GM21423 (cell line): ENCODE results near the gene SRBD1.

Source experiments
- ATAC-seq: cut with Tn5 transposase; IDR thresholded peaks from one replicate; pipeline ENCODE4 v1.9.1; 2021; ENCODE audit warnings: mild to moderate bottlenecking, moderate library complexity; ENCODE audit not compliant: unreplicated experiment

Gene SRBD1

GRCh38 chr2:45554073-45554741 is 56.9 kb downstream of the SRBD1 start:
- no peak for ATAC-seq

GRCh38 chr2:45551862-45552261 is 59.2 kb downstream of the SRBD1 start:
- ATAC-seq, result no peak

- no peak for ATAC-seq
Measured at GRCh38 chr2:45545943-45546342, 65.1 kb downstream of the SRBD1 start.

GRCh38 chr2:45543257-45543656 is 67.8 kb downstream of the SRBD1 start:
- ATAC-seq, result no peak

GRCh38 chr2:45542013-45542412 is 69.1 kb downstream of the SRBD1 start:
- ATAC-seq, result no peak

- no peak for ATAC-seq
Measured at GRCh38 chr2:45541450-45541849, 69.6 kb downstream of the SRBD1 start.

GRCh38 chr2:45540942-45541341 is 70.1 kb downstream of the SRBD1 start:
- ATAC-seq, result no peak

GRCh38 chr2:45533771-45534170 is 77.3 kb downstream of the SRBD1 start:
- ATAC-seq, result no peak

GRCh38 chr2:45532181-45532580 is 78.9 kb downstream of the SRBD1 start:
- ATAC-seq, result no peak

GRCh38 chr2:45524016-45524415 is 87.1 kb downstream of the SRBD1 start:
- ATAC-seq, result no peak

- ATAC-seq, result no peak
Measured at GRCh38 chr2:45518546-45518945, 92.5 kb downstream of the SRBD1 start.

GRCh38 chr2:45510701-45511420 is 100.2 kb downstream of the SRBD1 start:
- no peak for ATAC-seq

- ATAC-seq, result no peak
Measured at GRCh38 chr2:45506756-45507155, 104.3 kb downstream of the SRBD1 start.

GRCh38 chr2:45505138-45505537 is 105.9 kb downstream of the SRBD1 start:
- no peak for ATAC-seq

- ATAC-seq, result no peak
Measured at GRCh38 chr2:45498661-45499550, 112.2 kb downstream of the SRBD1 start.

GRCh38 chr2:45497355-45497754 is 113.7 kb downstream of the SRBD1 start:
- no peak for ATAC-seq

GRCh38 chr2:45496869-45497268 is 114.2 kb downstream of the SRBD1 start:
- ATAC-seq, result no peak

- no peak for ATAC-seq
Measured at GRCh38 chr2:45494978-45495293, 116.1 kb downstream of the SRBD1 start.

GRCh38 chr2:45494275-45494977 is 116.6 kb downstream of the SRBD1 start:
- ATAC-seq, result no peak

GRCh38 chr2:45484965-45485364 is 126.1 kb downstream of the SRBD1 start:
- ATAC-seq, result no peak

GRCh38 chr2:45483997-45484396 is 127.1 kb downstream of the SRBD1 start:
- ATAC-seq, result no peak
